Coronary artery (tissue), 2 donors: ENCODE data around the gene MICA.
"Not testable (repeated sequence)": the region's sequence is repeated elsewhere in the genome, so short reads cannot be mapped to it uniquely, and the experiment has no call there.

Experiments used
- DNase-seq: peaks from one replicate; pipeline ENCODE4 v3.0.0-alpha.2; 2017; ENCODE audit warnings: low spot score
- H3K27ac ChIP-seq, 2 donors: fragments of 200-600 bp; sonication (generic); one replicate each; pipeline ENCODE4 v1.5.1; 2016 to 2019
- H3K4me3 ChIP-seq: fragments of 200-600 bp; sonication (generic); 2 replicates; pipeline ENCODE4 v1.5.1; 2016; ENCODE audit warnings: mild to moderate bottlenecking, moderate library complexity
- CTCF ChIP-seq: fragments of 200-600 bp; sonication (generic); IDR thresholded peaks from one replicate; pipeline ENCODE4 v1.5.1; 2019; ENCODE audit warnings: antibody characterized with exemption

The MICA gene

GRCh38 chr6:31383149-31383548 lies 20.2 kb upstream of the MICA start:
- Histone ChIP-seq H3K4me3 (no peak overlapping the region), H3K27ac (no peak overlapping the region)
- no peak for DNase-seq
- no peak for TF ChIP-seq CTCF

GRCh38 chr6:31385041-31385440 lies 18.4 kb upstream of the MICA start:
- TF ChIP-seq CTCF = no peak
- no peak for DNase-seq
- H3K27ac ChIP-seq = no peak overlapping the region
- H3K4me3 ChIP-seq = no peak overlapping the region

- H3K4me3 ChIP-seq = no peak overlapping the region
- no peak for TF ChIP-seq CTCF
- no peak for DNase-seq
- H3K27ac ChIP-seq = no peak overlapping the region
These were observed 17.3 kb upstream of the MICA start for GRCh38 chr6:31386099-31386498.

GRCh38 chr6:31386977-31387376 lies 16.4 kb upstream of the MICA start:
- Histone ChIP-seq H3K4me3 (no peak overlapping the region), H3K27ac (no peak overlapping the region)
- DNase-seq = no peak
- TF ChIP-seq CTCF = no peak

GRCh38 chr6:31388916-31389801 lies 14.2 kb upstream of the MICA start:
- H3K4me3 ChIP-seq, DNase-seq, H3K27ac ChIP-seq: not testable (repeated sequence)

GRCh38 chr6:31389802-31390132 lies 13.6 kb upstream of the MICA start:
- H3K4me3 ChIP-seq, H3K27ac ChIP-seq, DNase-seq: not testable (repeated sequence)

GRCh38 chr6:31393932-31394331 lies 9.5 kb upstream of the MICA start:
- TF ChIP-seq CTCF = no peak
- DNase-seq = no peak
- no peak overlapping the region for H3K27ac ChIP-seq
- H3K4me3 ChIP-seq = no peak overlapping the region

- no peak for DNase-seq
- H3K4me3 ChIP-seq = no peak overlapping the region
- H3K27ac ChIP-seq = no peak overlapping the region
- TF ChIP-seq CTCF = no peak
These were observed 9.0 kb upstream of the MICA start for GRCh38 chr6:31394381-31394780.
